OCI-LY1 (cell line): ENCODE data around the gene CDC42BPA.

Experiments used
- H2AFZ ChIP-seq: fragments of 200-600 bp; sonication (generic), shearing (Covaris generic); 2 replicates; pipeline ENCODE4 v1.6.0; 2014; ENCODE audit warnings: antibody characterized with exemption, mild to moderate bottlenecking, low read length
- H3F3A ChIP-seq: fragments of 200-600 bp; sonication (generic), shearing (Covaris generic); 2 replicates; pipeline ENCODE4 v1.6.0; 2014; ENCODE audit warnings: mild to moderate bottlenecking, antibody characterized with exemption, low read length, moderate library complexity; ENCODE audit not compliant: insufficient read depth
- H3K27ac ChIP-seq: fragments of 200-600 bp; sonication (generic); 2 replicates; pipeline ENCODE4 v1.5.1; 2014; ENCODE audit warnings: low read length, mixed run types, mild to moderate bottlenecking, low read depth; ENCODE audit not compliant: poor library complexity, severe bottlenecking
- H3K27me3 ChIP-seq: fragments of 200-600 bp; sonication (generic); 2 replicates; pipeline ENCODE4 v1.6.0; 2014; ENCODE audit warnings: antibody characterized with exemption, mild to moderate bottlenecking, low read length, moderate library complexity; ENCODE audit not compliant: insufficient read depth
- H3K36me3 ChIP-seq: fragments of 200-600 bp; sonication (generic); 2 replicates; pipeline ENCODE4 v1.6.1; 2014; ENCODE audit warnings: mild to moderate bottlenecking, antibody characterized with exemption, low read length, moderate library complexity, mixed read lengths; ENCODE audit not compliant: insufficient read depth
- H3K4me1 ChIP-seq: fragments of 200-600 bp; sonication (generic); 2 replicates; pipeline ENCODE4 v1.5.1; 2014; ENCODE audit warnings: mild to moderate bottlenecking, low read length, moderate library complexity; ENCODE audit not compliant: insufficient read depth, severe bottlenecking
- H3K4me2 ChIP-seq: fragments of 200-600 bp; sonication (generic), shearing (Covaris generic); 2 replicates; pipeline ENCODE4 v1.6.1; 2014; ENCODE audit warnings: low read length
- H3K4me3 ChIP-seq: fragments of 200-600 bp; sonication (generic); 2 replicates; pipeline ENCODE4 v1.5.1; 2014; ENCODE audit warnings: low read length, low read depth, mild to moderate bottlenecking, mixed read lengths; ENCODE audit not compliant: poor library complexity, severe bottlenecking
- H3K79me2 ChIP-seq: fragments of 200-600 bp; shearing (Covaris generic); 2 replicates; pipeline ENCODE4 v1.6.1; 2016; ENCODE audit warnings: mixed run types, low read length, mixed read lengths; ENCODE audit not compliant: insufficient read depth
- H3K9ac ChIP-seq: fragments of 200-600 bp; sonication (generic), shearing (Covaris generic); 2 replicates; pipeline ENCODE4 v1.6.1; 2014; ENCODE audit warnings: mild to moderate bottlenecking, low read length, mixed read lengths
- H3K9me2 ChIP-seq: fragments of 200-600 bp; sonication (generic), shearing (Covaris generic); 2 replicates; pipeline ENCODE4 v1.6.1; 2014; ENCODE audit warnings: low read depth, mild to moderate bottlenecking, low read length, mixed read lengths
- H3K9me3 ChIP-seq: fragments of 200-600 bp; shearing (Covaris generic); 2 replicates; pipeline ENCODE4 v1.6.1; 2014; ENCODE audit warnings: low read length, mixed read lengths
- H4K20me1 ChIP-seq: fragments of 200-600 bp; sonication (generic), shearing (Covaris generic); 2 replicates; pipeline ENCODE4 v1.6.0; 2016; ENCODE audit warnings: mild to moderate bottlenecking, low read length; ENCODE audit not compliant: insufficient read depth
- CTCF ChIP-seq: fragments of 200-600 bp; sonication (generic), shearing (Covaris generic); IDR thresholded peaks from 2 replicates; pipeline ENCODE4 v1.5.1; 2017; ENCODE audit warnings: mild to moderate bottlenecking, antibody characterized with exemption, low read length, moderate library complexity, mixed read lengths
- EZH2 ChIP-seq: fragments of 200-600 bp; sonication (generic), shearing (Covaris generic); IDR thresholded peaks from 2 replicates; pipeline ENCODE4 v1.8.0; 2017; ENCODE audit warnings: borderline replicate concordance, mixed run types, mild to moderate bottlenecking, antibody characterized with exemption, low read length, moderate library complexity, mixed read lengths

Gene CDC42BPA

GRCh38 chr1:227210604-227211003, 107.7 kb downstream of the CDC42BPA start:
- H3K27ac ChIP-seq, result no peak overlapping the region
- H3K4me3 ChIP-seq, result no peak overlapping the region
- no peaks in the 10 kb centered on the region for H3K36me3 ChIP-seq
- H3K79me2 ChIP-seq, result no peaks in the 10 kb centered on the region
- no peak overlapping the region for H3K4me2 ChIP-seq
- no peaks in the 10 kb centered on the region for H4K20me1 ChIP-seq
- H3F3A ChIP-seq, result no peaks in the 10 kb centered on the region
- no peaks in the 10 kb centered on the region for H3K9me2 ChIP-seq
- H2AFZ ChIP-seq, result no peak overlapping the region
- TF ChIP-seq CTCF, result no peak
- no peak for TF ChIP-seq EZH2
- no peaks in the 10 kb centered on the region for H3K27me3 ChIP-seq
- H3K9me3 ChIP-seq, result no peaks in the 10 kb centered on the region
- H3K9ac ChIP-seq, result no peak overlapping the region
- H3K4me1 ChIP-seq, result no peaks in the 10 kb centered on the region

GRCh38 chr1:227197064-227197463, 121.2 kb downstream of the CDC42BPA start:
- Histone ChIP-seq H3K9me3 (no peaks in the 10 kb centered on the region), H4K20me1 (no peaks in the 10 kb centered on the region), H3K36me3 (no peaks in the 10 kb centered on the region), H3K79me2 (no peaks in the 10 kb centered on the region), H3K9ac (no peak overlapping the region), H3K4me3 (no peak overlapping the region), H2AFZ (no peak overlapping the region), H3F3A (no peaks in the 10 kb centered on the region), H3K4me1 (no peaks in the 10 kb centered on the region), H3K9me2 (no peaks in the 10 kb centered on the region), H3K27ac (no peak overlapping the region), H3K4me2 (no peak overlapping the region), H3K27me3 (no peaks in the 10 kb centered on the region)
- TF ChIP-seq CTCF (no peak), EZH2 (no peak)

GRCh38 chr1:227192163-227192562, 126.1 kb downstream of the CDC42BPA start:
- Histone ChIP-seq H3K9ac (no peak overlapping the region), H3K27me3 (no peaks in the 10 kb centered on the region), H3K9me3 (no peaks in the 10 kb centered on the region), H3K79me2 (no peaks in the 10 kb centered on the region), H4K20me1 (no peaks in the 10 kb centered on the region), H3K4me1 (no peaks in the 10 kb centered on the region), H3K4me2 (no peak overlapping the region), H2AFZ (no peak overlapping the region), H3K27ac (no peak overlapping the region), H3K9me2 (no peaks in the 10 kb centered on the region), H3K36me3 (no peaks in the 10 kb centered on the region), H3F3A (no peaks in the 10 kb centered on the region), H3K4me3 (no peak overlapping the region)
- TF ChIP-seq EZH2 (no peak), CTCF (no peak)
